Uterus (tissue), 2 donors: ENCODE results near the gene GMDS.

Experiments used
- POLR2A ChIP-seq, 2 donors: fragments of 450-650 bp; IDR thresholded peaks; one replicate each; pipeline ENCODE4 v1.6.1; 2016; ENCODE audit warnings: antibody characterized with exemption in 2 of 2, mild to moderate bottlenecking in 1 of 2, moderate library complexity in 1 of 2
- TF ChIP-seq, protein P1 (sequence below), 4 experiments: fragments of 200-600 bp in 2 of 4; fragments of 450-650 bp in 2 of 4; sonication (generic) in 2 of 4; IDR thresholded peaks; one replicate each; pipeline ENCODE4 v1.5.1; 2016 to 2019; ENCODE audit warnings: antibody characterized with exemption in 4 of 4, mild to moderate bottlenecking in 2 of 4, moderate library complexity in 1 of 4

DNA sequence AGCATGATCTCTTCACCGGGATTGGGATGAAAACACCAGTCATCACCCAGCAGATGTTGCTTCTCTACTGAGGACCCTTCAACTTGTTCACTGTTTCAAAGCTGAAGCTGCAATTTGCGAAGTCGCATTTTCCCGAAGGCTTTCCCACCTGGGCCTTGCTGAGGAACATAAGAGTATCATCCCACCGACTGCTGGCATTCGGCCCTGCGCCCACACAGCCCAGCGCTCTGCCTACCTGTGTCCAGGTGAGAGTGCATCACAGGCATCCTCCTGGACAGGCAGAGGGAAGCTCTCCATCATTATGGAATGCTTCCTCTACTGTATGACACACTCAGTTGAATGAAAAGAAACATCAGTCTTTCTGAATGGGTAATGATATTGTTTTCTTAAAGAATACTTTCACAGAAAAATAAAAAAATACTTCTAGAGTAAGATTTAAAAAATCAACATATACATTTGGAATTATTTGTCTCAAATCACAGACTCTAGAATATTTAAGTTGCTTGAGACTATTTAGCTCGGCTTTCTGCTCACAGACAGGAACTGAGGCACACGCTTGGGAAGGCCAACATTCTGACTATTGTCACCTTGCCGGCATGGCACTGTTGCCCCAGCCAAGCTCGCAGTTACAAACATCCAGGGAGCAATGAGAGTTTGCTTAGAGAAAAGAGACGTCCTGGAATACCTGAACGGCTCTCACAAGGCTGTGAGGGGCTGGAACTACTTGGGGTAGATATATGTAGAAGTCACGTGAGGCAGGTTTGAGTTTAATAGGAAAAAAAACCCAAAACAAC, 587.0 kb downstream of the GMDS start:
- TF ChIP-seq, protein P1, sequence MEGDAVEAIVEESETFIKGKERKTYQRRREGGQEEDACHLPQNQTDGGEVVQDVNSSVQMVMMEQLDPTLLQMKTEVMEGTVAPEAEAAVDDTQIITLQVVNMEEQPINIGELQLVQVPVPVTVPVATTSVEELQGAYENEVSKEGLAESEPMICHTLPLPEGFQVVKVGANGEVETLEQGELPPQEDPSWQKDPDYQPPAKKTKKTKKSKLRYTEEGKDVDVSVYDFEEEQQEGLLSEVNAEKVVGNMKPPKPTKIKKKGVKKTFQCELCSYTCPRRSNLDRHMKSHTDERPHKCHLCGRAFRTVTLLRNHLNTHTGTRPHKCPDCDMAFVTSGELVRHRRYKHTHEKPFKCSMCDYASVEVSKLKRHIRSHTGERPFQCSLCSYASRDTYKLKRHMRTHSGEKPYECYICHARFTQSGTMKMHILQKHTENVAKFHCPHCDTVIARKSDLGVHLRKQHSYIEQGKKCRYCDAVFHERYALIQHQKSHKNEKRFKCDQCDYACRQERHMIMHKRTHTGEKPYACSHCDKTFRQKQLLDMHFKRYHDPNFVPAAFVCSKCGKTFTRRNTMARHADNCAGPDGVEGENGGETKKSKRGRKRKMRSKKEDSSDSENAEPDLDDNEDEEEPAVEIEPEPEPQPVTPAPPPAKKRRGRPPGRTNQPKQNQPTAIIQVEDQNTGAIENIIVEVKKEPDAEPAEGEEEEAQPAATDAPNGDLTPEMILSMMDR (IDR thresholded peaks at IDR 0.05): no peak
- TF ChIP-seq POLR2A (IDR thresholded peaks at IDR 0.05): no peak
